GM23338 (cell line): ENCODE results near the gene IL12A. TPM values are rescaled to one million over a fixed set of nuclear protein-coding genes. Genes with fewer than 3 reads are reported as not detected.

Experiments
- ATAC-seq: fragments of 200-7000 bp; cut with Tn5 transposase; 3 replicates; pipeline ENCODE4 v1.9.1; 2020
- DNase-seq: peaks from one replicate; pipeline ENCODE4 v3.0.0-alpha.2; 2015; ENCODE audit warnings: low spot score
- H2AFZ ChIP-seq: fragments of 200-600 bp; sonication (generic); 2 replicates; pipeline ENCODE4 v1.8.0; 2016; ENCODE audit warnings: antibody characterized with exemption, mild to moderate bottlenecking, moderate library complexity
- H3F3A ChIP-seq: fragments of 200-600 bp; sonication (generic); replicated peaks from 2 replicates; pipeline ENCODE4 v1.8.0; 2017; ENCODE audit warnings: antibody characterized with exemption, mixed run types, low read depth
- H3K27ac ChIP-seq: fragments of 200-600 bp; sonication (generic); 2 replicates; pipeline ENCODE4 v1.6.1; 2016; ENCODE audit warnings: low read depth
- H3K27me3 ChIP-seq: fragments of 200-600 bp; sonication (generic); 2 replicates; pipeline ENCODE4 v1.8.0; 2016; ENCODE audit warnings: mild to moderate bottlenecking, mixed run types, moderate library complexity; ENCODE audit not compliant: insufficient read depth
- H3K36me3 ChIP-seq: fragments of 200-600 bp; sonication (generic); 2 replicates; pipeline ENCODE4 v1.8.0; 2016; ENCODE audit warnings: mild to moderate bottlenecking; ENCODE audit not compliant: insufficient read depth
- H3K4me1 ChIP-seq: fragments of 200-600 bp; sonication (generic); 2 replicates; pipeline ENCODE4 v1.8.0; 2016; ENCODE audit warnings: mild to moderate bottlenecking, moderate library complexity; ENCODE audit not compliant: insufficient read depth
- H3K4me2 ChIP-seq: fragments of 200-600 bp; sonication (generic); 2 replicates; pipeline ENCODE4 v1.7.1; 2017; ENCODE audit warnings: mixed run types
- H3K4me3 ChIP-seq: fragments of 200-600 bp; sonication (generic); 2 replicates; pipeline ENCODE4 v1.6.1; 2016; ENCODE audit warnings: mixed run types
- H3K79me2 ChIP-seq: fragments of 200-600 bp; sonication (generic); replicated peaks from 2 replicates; pipeline ENCODE4 v1.8.0; 2017; ENCODE audit warnings: mild to moderate bottlenecking; ENCODE audit not compliant: insufficient read depth
- H3K9me2 ChIP-seq: fragments of 200-600 bp; sonication (generic); 2 replicates; pipeline ENCODE4 v1.8.0; 2017; ENCODE audit not compliant: insufficient read depth
- H4K20me1 ChIP-seq: fragments of 200-600 bp; sonication (generic); replicated peaks from 2 replicates; pipeline ENCODE4 v1.8.0; 2017; ENCODE audit warnings: mild to moderate bottlenecking; ENCODE audit not compliant: insufficient read depth
- H3K27ac Mint-ChIP-seq: 2 replicates; pipeline ENCODE4 v1.8.0; 2020; ENCODE audit warnings: inconsistent platforms, mild to moderate bottlenecking, moderate library complexity, mixed read lengths
- H3K27me3 Mint-ChIP-seq: 3 replicates; pipeline ENCODE4 v1.8.0; 2022; ENCODE audit warnings: low read depth, mild to moderate bottlenecking, moderate library complexity, mixed read lengths, inconsistent platforms; ENCODE audit not compliant: insufficient read depth, poor library complexity
- H3K36me3 Mint-ChIP-seq: 3 replicates; pipeline ENCODE4 v1.8.0; 2021; ENCODE audit warnings: low read depth, mild to moderate bottlenecking, inconsistent platforms, moderate library complexity, mixed read lengths
- H3K4me1 Mint-ChIP-seq: 3 replicates; pipeline ENCODE4 v1.8.0; 2020; ENCODE audit warnings: mild to moderate bottlenecking, inconsistent platforms, mixed read lengths
- H3K4me3 Mint-ChIP-seq: 3 replicates; pipeline ENCODE4 v1.8.0; 2021; ENCODE audit warnings: moderate library complexity, mild to moderate bottlenecking, inconsistent platforms, mixed read lengths
- H3K9me3 Mint-ChIP-seq: 3 replicates; pipeline ENCODE4 v1.8.0; 2020; ENCODE audit warnings: moderate library complexity, mild to moderate bottlenecking, inconsistent platforms, mixed read lengths
- EZH2 ChIP-seq: fragments of 200-600 bp; sonication (generic); IDR thresholded peaks from one replicate; pipeline ENCODE4 v1.8.0; 2017; ENCODE audit warnings: antibody characterized with exemption, mild to moderate bottlenecking, low read depth; ENCODE audit not compliant: unreplicated experiment
- EZH2phosphoT487 ChIP-seq: fragments of 200-600 bp; sonication (generic); IDR thresholded peaks from one replicate; pipeline ENCODE4 v1.8.1; 2018; ENCODE audit warnings: antibody characterized with exemption; ENCODE audit not compliant: unreplicated experiment
- JUNB ChIP-seq: IDR thresholded peaks from one replicate; pipeline ENCODE4 v1.6.1; 2016; ENCODE audit warnings: antibody characterized with exemption; ENCODE audit not compliant: unreplicated experiment
- NANOG ChIP-seq: IDR thresholded peaks from 2 replicates; pipeline ENCODE4 v1.6.1; 2016; ENCODE audit warnings: antibody characterized with exemption, borderline replicate concordance
- POLR2AphosphoS5 ChIP-seq: IDR thresholded peaks from 2 replicates; pipeline ENCODE4 v1.6.1; 2016; ENCODE audit warnings: antibody characterized with exemption, low read depth
- STAT1 ChIP-seq: IDR thresholded peaks from one replicate; pipeline ENCODE4 v1.6.1; 2016; ENCODE audit warnings: antibody characterized with exemption; ENCODE audit not compliant: unreplicated experiment
- ZNF114 ChIP-seq: fragments of 250-450 bp; sonication (Bioruptor Pico); IDR thresholded peaks from 2 replicates; pipeline ENCODE4 v1.5.0; 2020; ENCODE audit warnings: mild to moderate bottlenecking, moderate library complexity
- ZNF331 ChIP-seq: fragments of 250-450 bp; sonication (Bioruptor Pico); IDR thresholded peaks from 2 replicates; pipeline ENCODE4 v1.5.0; 2020; ENCODE audit warnings: low read depth, mild to moderate bottlenecking, moderate library complexity
- polyA plus RNA-seq: library from polyadenylated mRNA; unstranded; fragments of >200 nt; fragmentation: Nextera tagmentation; extraction: Ambion mirVana; gene quantifications from 2 replicates; pipeline ENCODE4 v1.2.1, GENCODE V29; 2016
- total RNA-seq: library from RNA; depleted of rRNA; stranded (reverse); fragments of >200 nt; shearing (Covaris generic); gene quantifications from 2 replicates; pipeline ENCODE4 v1.2.3, GENCODE V29; 2014
- TF ChIP-seq, protein P1 (sequence below): fragments of 250-450 bp; sonication (Bioruptor Pico); IDR thresholded peaks from 2 replicates; pipeline ENCODE4 v1.5.0; 2020; ENCODE audit warnings: mild to moderate bottlenecking, moderate library complexity
- TF ChIP-seq, protein P2 (sequence below): IDR thresholded peaks from 2 replicates; pipeline ENCODE4 v1.6.1; 2016; ENCODE audit warnings: antibody characterized with exemption

Gene IL12A
- total and polyA plus RNA-seq, 2 experiments from 2014 or later: 0.69 to 1.3 TPM

DNA sequence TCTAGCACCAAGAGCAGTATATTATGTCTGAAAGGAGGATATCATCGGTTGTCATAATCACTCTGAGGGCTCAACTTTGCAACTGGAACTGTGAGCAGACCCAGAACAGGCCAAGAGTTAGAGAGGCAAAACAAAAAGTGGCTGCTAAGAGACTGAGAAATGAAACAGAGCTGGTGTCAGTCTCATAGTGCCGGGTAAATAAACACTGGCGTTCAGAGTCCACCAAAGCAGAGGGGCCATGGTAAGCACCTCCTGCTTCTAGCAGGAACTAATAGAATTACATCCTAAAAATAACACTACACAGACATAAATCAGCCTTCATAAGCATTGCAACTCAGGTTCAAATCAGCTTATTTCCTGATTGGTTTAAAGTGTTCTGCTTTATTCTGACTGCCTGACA, 10.3 kb upstream of the IL12A start:
- Mint-ChIP-seq H3K4me3 (no peak overlapping the region), H3K9me3 (0 out of 3 replicates have a peak, but pooled peaks cover 3% of the 10 kb centered on the region), H3K27me3 (peaks cover 2% of the 10 kb centered on the region), H3K27ac (no peak overlapping the region), H3K36me3 (no peaks in the 10 kb centered on the region), H3K4me1 (no peaks in the 10 kb centered on the region; the same call in 2 of the 3 replicates)
- no peak for TF ChIP-seq JUNB
- TF ChIP-seq, protein P1, sequence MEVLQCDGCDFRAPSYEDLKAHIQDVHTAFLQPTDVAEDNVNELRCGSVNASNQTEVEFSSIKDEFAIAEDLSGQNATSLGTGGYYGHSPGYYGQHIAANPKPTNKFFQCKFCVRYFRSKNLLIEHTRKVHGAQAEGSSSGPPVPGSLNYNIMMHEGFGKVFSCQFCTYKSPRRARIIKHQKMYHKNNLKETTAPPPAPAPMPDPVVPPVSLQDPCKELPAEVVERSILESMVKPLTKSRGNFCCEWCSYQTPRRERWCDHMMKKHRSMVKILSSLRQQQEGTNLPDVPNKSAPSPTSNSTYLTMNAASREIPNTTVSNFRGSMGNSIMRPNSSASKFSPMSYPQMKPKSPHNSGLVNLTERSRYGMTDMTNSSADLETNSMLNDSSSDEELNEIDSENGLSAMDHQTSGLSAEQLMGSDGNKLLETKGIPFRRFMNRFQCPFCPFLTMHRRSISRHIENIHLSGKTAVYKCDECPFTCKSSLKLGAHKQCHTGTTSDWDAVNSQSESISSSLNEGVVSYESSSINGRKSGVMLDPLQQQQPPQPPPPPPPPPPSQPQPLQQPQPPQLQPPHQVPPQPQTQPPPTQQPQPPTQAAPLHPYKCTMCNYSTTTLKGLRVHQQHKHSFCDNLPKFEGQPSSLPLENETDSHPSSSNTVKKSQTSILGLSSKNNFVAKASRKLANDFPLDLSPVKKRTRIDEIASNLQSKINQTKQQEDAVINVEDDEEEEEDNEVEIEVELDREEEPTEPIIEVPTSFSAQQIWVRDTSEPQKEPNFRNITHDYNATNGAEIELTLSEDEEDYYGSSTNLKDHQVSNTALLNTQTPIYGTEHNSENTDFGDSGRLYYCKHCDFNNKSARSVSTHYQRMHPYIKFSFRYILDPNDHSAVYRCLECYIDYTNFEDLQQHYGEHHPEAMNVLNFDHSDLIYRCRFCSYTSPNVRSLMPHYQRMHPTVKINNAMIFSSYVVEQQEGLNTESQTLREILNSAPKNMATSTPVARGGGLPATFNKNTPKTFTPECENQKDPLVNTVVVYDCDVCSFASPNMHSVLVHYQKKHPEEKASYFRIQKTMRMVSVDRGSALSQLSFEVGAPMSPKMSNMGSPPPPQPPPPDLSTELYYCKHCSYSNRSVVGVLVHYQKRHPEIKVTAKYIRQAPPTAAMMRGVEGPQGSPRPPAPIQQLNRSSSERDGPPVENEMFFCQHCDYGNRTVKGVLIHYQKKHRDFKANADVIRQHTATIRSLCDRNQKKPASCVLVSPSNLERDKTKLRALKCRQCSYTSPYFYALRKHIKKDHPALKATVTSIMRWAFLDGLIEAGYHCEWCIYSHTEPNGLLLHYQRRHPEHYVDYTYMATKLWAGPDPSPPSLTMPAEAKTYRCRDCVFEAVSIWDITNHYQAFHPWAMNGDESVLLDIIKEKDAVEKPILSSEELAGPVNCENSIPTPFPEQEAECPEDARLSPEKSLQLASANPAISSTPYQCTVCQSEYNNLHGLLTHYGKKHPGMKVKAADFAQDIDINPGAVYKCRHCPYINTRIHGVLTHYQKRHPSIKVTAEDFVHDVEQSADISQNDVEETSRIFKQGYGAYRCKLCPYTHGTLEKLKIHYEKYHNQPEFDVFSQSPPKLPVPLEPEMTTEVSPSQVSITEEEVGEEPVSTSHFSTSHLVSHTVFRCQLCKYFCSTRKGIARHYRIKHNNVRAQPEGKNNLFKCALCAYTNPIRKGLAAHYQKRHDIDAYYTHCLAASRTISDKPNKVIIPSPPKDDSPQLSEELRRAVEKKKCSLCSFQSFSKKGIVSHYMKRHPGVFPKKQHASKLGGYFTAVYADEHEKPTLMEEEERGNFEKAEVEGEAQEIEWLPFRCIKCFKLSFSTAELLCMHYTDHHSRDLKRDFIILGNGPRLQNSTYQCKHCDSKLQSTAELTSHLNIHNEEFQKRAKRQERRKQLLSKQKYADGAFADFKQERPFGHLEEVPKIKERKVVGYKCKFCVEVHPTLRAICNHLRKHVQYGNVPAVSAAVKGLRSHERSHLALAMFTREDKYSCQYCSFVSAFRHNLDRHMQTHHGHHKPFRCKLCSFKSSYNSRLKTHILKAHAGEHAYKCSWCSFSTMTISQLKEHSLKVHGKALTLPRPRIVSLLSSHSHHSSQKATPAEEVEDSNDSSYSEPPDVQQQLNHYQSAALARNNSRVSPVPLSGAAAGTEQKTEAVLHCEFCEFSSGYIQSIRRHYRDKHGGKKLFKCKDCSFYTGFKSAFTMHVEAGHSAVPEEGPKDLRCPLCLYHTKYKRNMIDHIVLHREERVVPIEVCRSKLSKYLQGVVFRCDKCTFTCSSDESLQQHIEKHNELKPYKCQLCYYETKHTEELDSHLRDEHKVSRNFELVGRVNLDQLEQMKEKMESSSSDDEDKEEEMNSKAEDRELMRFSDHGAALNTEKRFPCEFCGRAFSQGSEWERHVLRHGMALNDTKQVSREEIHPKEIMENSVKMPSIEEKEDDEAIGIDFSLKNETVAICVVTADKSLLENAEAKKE (CRISPR knock-in tag): no peak
- TF ChIP-seq STAT1: no peak
- no peak for TF ChIP-seq EZH2
- TF ChIP-seq ZNF114 (CRISPR knock-in tag): no peak
- no peak for TF ChIP-seq POLR2AphosphoS5
- TF ChIP-seq NANOG: no peak
- TF ChIP-seq ZNF331 (CRISPR knock-in tag): no peak
- TF ChIP-seq EZH2phosphoT487: no peak
- TF ChIP-seq, protein P2, sequence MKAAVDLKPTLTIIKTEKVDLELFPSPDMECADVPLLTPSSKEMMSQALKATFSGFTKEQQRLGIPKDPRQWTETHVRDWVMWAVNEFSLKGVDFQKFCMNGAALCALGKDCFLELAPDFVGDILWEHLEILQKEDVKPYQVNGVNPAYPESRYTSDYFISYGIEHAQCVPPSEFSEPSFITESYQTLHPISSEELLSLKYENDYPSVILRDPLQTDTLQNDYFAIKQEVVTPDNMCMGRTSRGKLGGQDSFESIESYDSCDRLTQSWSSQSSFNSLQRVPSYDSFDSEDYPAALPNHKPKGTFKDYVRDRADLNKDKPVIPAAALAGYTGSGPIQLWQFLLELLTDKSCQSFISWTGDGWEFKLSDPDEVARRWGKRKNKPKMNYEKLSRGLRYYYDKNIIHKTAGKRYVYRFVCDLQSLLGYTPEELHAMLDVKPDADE: no peak
- H3K4me1 ChIP-seq: no peaks in the 10 kb centered on the region
- no peaks in the 10 kb centered on the region for H3K79me2 ChIP-seq
- no peaks in the 10 kb centered on the region for H3K27me3 ChIP-seq
- no peaks in the 10 kb centered on the region for H3F3A ChIP-seq
- ATAC-seq (no peak), DNase-seq (no peak)
- no peak overlapping the region for H2AFZ ChIP-seq
- no peaks in the 10 kb centered on the region for H3K9me2 ChIP-seq
- no peaks in the 10 kb centered on the region for H4K20me1 ChIP-seq
- no peak overlapping the region for H3K4me2 ChIP-seq
- H3K27ac ChIP-seq: no peak overlapping the region
- no peaks in the 10 kb centered on the region for H3K36me3 ChIP-seq
- no peak overlapping the region for H3K4me3 ChIP-seq
